ENCODE results near the gene PRKG1. TPM values are rescaled to one million over a fixed set of nuclear protein-coding genes. Genes with fewer than 3 reads are reported as not detected.

The PRKG1 gene
- total RNA-seq, 1 experiment from 2014 or later: 0.09 TPM

GRCh38 chr10:51699475-51700227, 625.4 kb downstream of the PRKG1 start, which contains the start of gene CSTF2T:
CSTF2T (minus strand) TSS chr10:51699595; CDS start chr10:51699549, 46 bp downstream.
- H3K4me3 Mint-ChIP-seq (ENCODE audit: unreplicated experiment): peak within 1 kb of the TSS; percentile 92
- intact Hi-C loops (cut with micrococcal nuclease; ENCODE audit: unreplicated experiment): loop anchor here (1.0 to 5.0 kb wide), 4 partner anchors 8 to 112 kb away; no protein-coding TSS in a partner anchor
- POLR2A ChIA-PET: no interaction called here
- Histone ChIP-seq H3K36me3 (ENCODE audit: control insufficient read depth, insufficient read depth, low read length) (no peaks in the 10 kb centered on the region; the same call in 1 of the 2 replicates), H3K4me1 (peaks cover 8% of the 10 kb centered on the region), H3K27me3 (replicated peaks; ENCODE audit: control insufficient read depth, insufficient read depth, low read length) (no peaks in the 10 kb centered on the region), H3K4me3 (ENCODE audit: low read depth, low read length) (peak within 1 kb of the TSS; percentile 71), H3K9me3 (no peaks in the 10 kb centered on the region)
- peaks cover 32% of the 10 kb centered on the region for H3K36me3 Mint-ChIP-seq (ENCODE audit: insufficient read depth, unreplicated experiment)
- no TSS peak for BruUV-seq (replicated peaks)
- no peaks in the 10 kb centered on the region for H3K9me3 Mint-ChIP-seq (ENCODE audit: unreplicated experiment)
- no peak for TF ChIP-seq CTCF (IDR thresholded peaks at IDR 0.05; ENCODE audit: insufficient read depth in 1 of 2, low read depth in 1 of 2, low read length in 1 of 2, severe bottlenecking in 1 of 2, unreplicated experiment in 1 of 2)
- peak within 1 kb of the TSS; percentile 99 for H3K27ac Mint-ChIP-seq (ENCODE audit: unreplicated experiment)
- peaks cover 12% of the 10 kb centered on the region for H3K4me1 Mint-ChIP-seq (ENCODE audit: low read depth, unreplicated experiment)
- H3K27me3 Mint-ChIP-seq (ENCODE audit: insufficient read depth, unreplicated experiment): no peaks in the 10 kb centered on the region
- CTCF ChIA-PET: no interaction called here
- DNase-seq: peak; percentile 94 to 95

GRCh38 chr10:51700228-51700817, 626.0 kb downstream of the PRKG1 start:
- intact Hi-C loops (cut with micrococcal nuclease; ENCODE audit: unreplicated experiment): loop anchor here (1.0 to 5.0 kb wide), 4 partner anchors 9 to 113 kb away; no protein-coding TSS in a partner anchor
- Mint-ChIP-seq H3K9me3 (ENCODE audit: unreplicated experiment) (no peaks in the 10 kb centered on the region), H3K36me3 (ENCODE audit: insufficient read depth, unreplicated experiment) (peaks cover 32% of the 10 kb centered on the region), H3K4me3 (ENCODE audit: unreplicated experiment) (peak overlapping the region; percentile 92), H3K27me3 (ENCODE audit: insufficient read depth, unreplicated experiment) (no peaks in the 10 kb centered on the region), H3K27ac (ENCODE audit: unreplicated experiment) (peak overlapping the region; percentile 99), H3K4me1 (ENCODE audit: low read depth, unreplicated experiment) (peaks cover 12% of the 10 kb centered on the region)
- no peak for TF ChIP-seq CTCF (IDR thresholded peaks at IDR 0.05; ENCODE audit: insufficient read depth in 1 of 2, low read depth in 1 of 2, low read length in 1 of 2, severe bottlenecking in 1 of 2, unreplicated experiment in 1 of 2)
- peak; percentile 55 to 65 for DNase-seq
- CTCF ChIA-PET: no interaction called here
- POLR2A ChIA-PET: no interaction called here
- Histone ChIP-seq H3K36me3 (ENCODE audit: control insufficient read depth, insufficient read depth, low read length) (no peaks in the 10 kb centered on the region; the same call in 1 of the 2 replicates), H3K9me3 (no peaks in the 10 kb centered on the region), H3K27me3 (replicated peaks; ENCODE audit: control insufficient read depth, insufficient read depth, low read length) (no peaks in the 10 kb centered on the region), H3K4me1 (peaks cover 8% of the 10 kb centered on the region), H3K4me3 (ENCODE audit: low read depth, low read length) (peak overlapping the region; percentile 71)
- TSS peak; percentile 100 for BruUV-seq (replicated peaks)

GRCh38 chr10:51705774-51706173, 631.5 kb downstream of the PRKG1 start:
- H3K4me3 Mint-ChIP-seq (ENCODE audit: unreplicated experiment): no peak overlapping the region
- TF ChIP-seq CTCF (IDR thresholded peaks at IDR 0.05; ENCODE audit: insufficient read depth in 1 of 2, low read depth in 1 of 2, low read length in 1 of 2, severe bottlenecking in 1 of 2, unreplicated experiment in 1 of 2): no peak
- H3K27ac Mint-ChIP-seq (ENCODE audit: unreplicated experiment): no peak overlapping the region
- DNase-seq: no peak
- Histone ChIP-seq H3K4me3 (ENCODE audit: low read depth, low read length) (no peak overlapping the region), H3K4me1 (no peaks in the 10 kb centered on the region), H3K27me3 (replicated peaks; ENCODE audit: control insufficient read depth, insufficient read depth, low read length) (no peaks in the 10 kb centered on the region; the same call in 1 of the 2 replicates), H3K9me3 (no peaks in the 10 kb centered on the region), H3K36me3 (ENCODE audit: control insufficient read depth, insufficient read depth, low read length) (no peaks in the 10 kb centered on the region; the same call in 1 of the 2 replicates)
- H3K36me3 Mint-ChIP-seq (ENCODE audit: insufficient read depth, unreplicated experiment): no peaks in the 10 kb centered on the region
- BruUV-seq (replicated peaks): no TSS peak
- POLR2A ChIA-PET: no interaction called here
- no peaks in the 10 kb centered on the region for H3K4me1 Mint-ChIP-seq (ENCODE audit: low read depth, unreplicated experiment)
- CTCF ChIA-PET: no interaction called here
- intact Hi-C loops (cut with micrococcal nuclease; ENCODE audit: unreplicated experiment): no loop called here
- H3K27me3 Mint-ChIP-seq (ENCODE audit: insufficient read depth, unreplicated experiment): peaks cover 2% of the 10 kb centered on the region
- no peaks in the 10 kb centered on the region for H3K9me3 Mint-ChIP-seq (ENCODE audit: unreplicated experiment)

All from Caco-2 (cell line).